GM11168 (cell line): ENCODE results near the gene TMEM181.

Experiments
- in situ Hi-C: fragments of 300-500 bp; cut with MboI; formaldehyde crosslinking; loops from one replicate; pipeline ENCODE4 v1.12.0; 2022; ENCODE audit warnings: low sequenced_read_pairs; ENCODE audit not compliant: unreplicated experiment

TMEM181 gene

DNA sequence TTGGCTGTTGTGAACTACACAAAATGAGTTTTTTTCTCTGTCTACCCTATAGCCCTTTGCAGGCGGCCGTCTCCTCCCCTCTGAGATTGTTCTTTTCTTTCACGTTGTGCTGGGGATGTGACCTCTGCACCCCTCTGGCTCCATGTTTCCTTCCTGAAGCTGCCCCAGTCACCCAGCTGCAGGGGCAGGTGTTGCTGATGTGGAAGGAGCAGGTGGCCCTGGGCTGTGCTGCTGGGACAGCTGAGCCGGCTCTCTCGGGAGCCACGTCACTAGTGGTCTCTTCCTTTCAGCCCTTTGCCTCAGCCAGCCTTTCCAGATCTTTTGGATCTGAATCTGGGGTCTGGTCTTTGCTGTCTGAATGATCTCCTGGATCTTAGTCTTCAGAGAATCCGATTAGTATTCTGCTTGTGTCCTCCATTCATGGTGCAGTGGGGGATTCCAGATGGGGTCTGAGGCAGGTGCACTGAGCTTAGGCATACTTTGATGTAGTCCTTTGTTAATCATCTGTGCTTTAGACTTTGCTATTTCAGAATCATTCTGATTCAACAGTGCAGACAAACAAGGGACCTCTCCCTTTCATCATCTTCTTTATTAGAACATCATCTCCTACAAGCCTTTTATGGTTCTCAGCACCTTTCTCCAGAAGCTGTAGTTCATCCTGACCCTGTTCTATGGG is 31.4 kb downstream of the TMEM181 start:
- in situ Hi-C loops: no loop called here

DNA sequence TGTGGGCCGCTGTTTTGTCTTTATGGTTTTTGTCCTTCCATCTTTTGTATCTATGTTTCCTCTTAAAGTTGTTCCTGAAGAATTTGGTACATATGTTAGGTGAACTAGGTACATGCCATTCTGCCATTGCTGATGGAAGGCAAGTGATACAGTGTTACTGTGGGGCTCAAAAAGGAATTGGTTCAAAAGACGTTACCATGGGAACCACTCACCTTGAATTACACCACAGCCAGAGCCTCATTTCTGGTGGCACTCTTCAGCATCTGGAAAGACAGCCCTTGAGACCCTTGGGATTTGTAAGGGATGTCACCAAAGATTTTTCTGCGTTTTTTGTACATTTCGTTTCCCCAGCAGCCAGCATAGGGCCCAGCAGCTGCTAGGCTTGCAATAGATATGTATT is 31.9 kb downstream of the TMEM181 start:
- in situ Hi-C loops: no loop called here

DNA sequence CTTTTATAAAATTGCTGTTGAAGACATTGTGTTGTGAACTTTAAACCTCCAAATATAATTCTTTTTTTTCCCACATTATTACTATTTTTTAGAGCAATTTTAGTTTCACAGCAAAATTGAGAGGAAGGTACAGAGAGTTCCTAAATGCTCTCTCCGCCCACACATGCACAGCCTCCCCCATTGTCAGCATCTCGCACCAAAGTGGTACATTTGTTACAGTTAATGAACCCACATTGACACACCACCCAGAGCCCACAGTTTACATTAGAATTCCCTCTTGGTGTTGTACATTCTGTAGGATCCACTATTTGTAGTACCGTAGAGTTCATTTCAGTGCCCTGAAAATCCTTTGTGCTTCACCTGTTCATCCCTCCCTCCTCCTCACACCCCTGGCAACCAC is 33.8 kb downstream of the TMEM181 start:
- in situ Hi-C loops: no loop called here

- in situ Hi-C loops: no loop called here
Measured at GRCh38 chr6:158595223-158595622, 35.3 kb downstream of the TMEM181 start.

GRCh38 chr6:158596861-158597260 is 37.0 kb downstream of the TMEM181 start:
- in situ Hi-C loops: no loop called here

DNA sequence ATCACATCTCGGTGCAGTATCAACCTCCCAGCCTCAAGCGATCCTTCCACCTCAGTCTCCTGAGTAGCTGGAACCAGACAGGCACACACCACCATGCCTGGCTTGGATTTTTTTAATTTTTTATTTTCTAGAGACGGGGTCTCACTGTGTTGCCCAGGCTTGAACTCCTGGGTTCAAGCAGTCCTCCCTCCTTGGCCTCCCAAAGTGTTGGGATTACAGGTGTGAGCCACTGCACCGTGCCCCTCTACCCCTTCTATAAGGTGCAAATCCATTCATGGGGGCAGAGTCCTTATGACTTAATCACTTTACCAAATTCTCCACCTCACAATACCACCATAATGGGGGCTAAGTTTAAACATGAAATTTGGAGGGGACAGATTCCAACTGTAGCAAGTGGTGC is 37.7 kb downstream of the TMEM181 start:
- in situ Hi-C loops: no loop called here

DNA sequence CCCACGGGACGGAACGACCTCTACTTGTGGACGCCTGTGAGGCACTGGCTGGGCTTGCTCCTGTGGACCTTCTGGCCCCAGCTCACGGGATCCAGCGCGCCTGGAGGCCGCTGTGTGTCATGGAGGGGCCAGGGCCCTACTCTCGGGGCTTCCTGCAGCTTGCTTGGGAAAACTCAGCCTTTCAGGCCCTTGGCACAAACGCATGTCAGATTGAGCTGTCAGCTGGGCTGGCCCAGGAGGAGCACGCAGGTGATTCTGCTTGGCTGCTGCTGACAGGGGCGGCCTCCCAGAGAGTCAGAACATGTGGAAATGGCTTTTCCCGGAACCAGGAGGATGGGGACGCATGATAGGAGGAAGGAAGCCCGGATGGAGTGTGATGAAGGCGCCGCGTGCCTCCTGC is 39.7 kb downstream of the TMEM181 start:
- in situ Hi-C loops: no loop called here

DNA sequence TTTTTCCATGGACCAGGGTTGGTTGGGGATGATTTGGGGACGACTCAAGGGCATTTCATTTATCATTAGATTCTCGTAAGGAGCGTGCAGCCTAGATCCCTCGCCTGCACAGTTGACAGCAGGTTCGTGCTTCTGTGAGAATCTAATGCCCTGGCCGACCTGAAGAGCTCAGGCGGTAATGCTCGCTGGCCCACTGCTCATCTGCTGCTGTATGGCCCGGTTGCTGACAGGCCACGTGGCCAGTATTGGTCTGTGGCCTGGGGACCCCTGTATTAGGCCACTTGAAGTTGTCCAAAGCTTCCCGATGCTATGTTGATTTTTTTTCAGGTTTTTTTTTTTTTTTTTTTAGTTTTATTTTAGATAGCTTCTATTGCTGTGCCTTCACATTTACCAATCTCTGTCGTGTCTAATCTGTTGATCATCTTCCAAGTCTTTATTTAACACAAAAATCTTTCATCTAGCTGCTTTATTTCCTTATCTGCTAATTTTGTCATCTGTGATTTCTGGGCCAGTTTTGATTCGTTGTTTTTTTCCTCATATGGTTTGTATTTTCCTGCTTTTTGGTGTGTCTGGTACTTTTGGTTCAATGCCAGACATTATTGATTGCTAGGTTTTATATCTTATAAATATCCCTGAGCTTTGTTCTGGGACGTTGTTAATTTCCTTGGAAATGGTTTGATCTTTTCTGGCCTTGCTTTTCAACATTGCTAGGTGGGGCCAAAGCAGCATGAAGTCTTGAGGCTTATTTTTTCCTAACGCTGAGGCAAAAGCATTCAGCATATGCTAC is 43.6 kb downstream of the TMEM181 start:
- in situ Hi-C loops: no loop called here

DNA sequence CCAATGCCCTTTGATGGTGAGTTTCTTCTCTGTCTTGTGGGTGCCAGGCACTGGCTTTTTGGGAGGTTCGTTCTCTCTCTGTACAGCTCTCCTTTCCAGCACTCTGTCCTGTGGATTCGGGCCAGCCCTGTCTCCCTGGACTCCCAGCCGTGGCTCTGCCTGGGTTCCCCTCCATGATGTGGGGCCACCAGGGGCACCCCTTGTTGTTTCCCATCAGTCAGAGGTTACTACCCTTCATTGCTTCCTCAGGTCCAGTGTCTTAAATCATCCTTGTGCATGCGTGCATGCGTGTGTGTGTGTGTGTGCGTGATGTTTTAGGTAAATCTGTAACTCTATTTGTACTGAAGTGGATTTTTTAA is 44.1 kb downstream of the TMEM181 start:
- in situ Hi-C loops: no loop called here

DNA sequence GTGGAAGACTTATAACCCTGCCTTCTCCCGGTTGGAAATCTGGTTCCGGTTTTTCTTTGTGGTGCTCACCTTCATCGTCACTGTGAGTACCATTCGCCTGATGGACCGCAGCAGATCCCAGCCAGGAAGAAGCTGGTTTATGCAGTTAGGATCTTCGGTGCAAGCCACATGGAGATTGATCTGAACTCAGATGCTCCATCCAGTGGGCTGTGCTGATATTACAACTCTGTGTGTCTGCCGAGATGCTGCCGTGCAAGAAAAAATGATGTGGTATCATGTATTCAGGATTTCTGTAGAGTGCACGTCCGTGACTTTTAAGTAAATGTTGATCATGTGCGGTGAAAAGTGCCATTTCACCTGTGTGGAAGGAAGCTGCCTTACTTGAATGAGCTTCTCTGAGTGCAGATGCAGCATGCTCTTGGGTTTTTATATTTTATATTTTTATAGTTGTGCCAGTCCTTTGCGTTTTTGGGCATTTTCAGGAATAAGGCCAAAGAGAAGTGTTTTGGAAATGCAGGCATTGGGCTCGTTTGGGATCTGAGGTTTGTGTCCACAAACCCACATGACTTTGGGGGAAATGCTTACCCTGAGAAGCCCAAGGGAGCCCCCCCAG is 45.5 kb downstream of the TMEM181 start:
- in situ Hi-C loops: loop anchor here (5.0 kb wide), 1 partner anchor 378 kb away; no protein-coding TSS in a partner anchor

DNA sequence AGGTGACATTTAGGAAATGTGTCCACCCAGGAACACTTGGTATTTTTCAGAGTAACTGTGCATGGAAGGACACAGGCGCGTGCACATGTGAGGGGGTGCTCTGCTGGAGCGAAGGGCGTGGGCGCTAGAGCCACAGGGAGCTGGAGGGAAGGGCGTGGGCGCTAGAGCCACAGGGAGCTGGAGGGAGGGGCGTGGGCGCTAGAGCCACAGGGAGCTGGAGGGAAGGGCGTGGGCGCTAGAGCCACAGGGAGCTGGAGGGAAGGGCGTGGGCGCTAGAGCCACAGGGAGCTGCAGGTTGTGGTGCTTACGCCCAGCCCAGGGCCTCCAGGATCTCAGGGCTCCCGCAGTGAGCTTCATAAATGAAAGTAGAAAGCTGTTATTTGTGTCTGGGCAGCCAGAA is 46.1 kb downstream of the TMEM181 start:
- in situ Hi-C loops: loop anchor here (5.0 kb wide), 1 partner anchor 379 kb away; no protein-coding TSS in a partner anchor

DNA sequence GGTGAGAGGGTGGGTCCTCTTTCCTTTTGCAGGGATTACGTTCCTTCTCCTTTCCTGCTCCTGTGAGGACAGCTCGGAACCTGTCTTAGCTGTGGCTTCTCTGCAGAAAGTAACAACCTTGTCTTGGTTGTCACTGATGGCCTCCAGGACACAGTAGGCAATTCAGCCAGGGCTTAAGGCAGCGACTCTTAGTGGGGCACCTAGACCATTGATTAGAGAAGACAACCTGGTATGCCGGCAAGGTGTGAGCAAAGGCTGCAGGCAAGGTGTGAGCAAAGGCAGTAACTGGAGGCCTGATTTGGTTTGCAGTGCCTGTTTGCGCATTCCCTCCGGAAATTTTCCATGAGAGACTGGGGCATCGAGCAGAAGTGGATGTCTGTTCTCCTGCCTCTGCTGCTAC is 47.0 kb downstream of the TMEM181 start:
- in situ Hi-C loops: loop anchor here (5.0 kb wide), 1 partner anchor 380 kb away; no protein-coding TSS in a partner anchor

- in situ Hi-C loops: loop anchor here (5.0 kb wide), 1 partner anchor 380 kb away; no protein-coding TSS in a partner anchor
Measured at GRCh38 chr6:158607411-158608170, 47.7 kb downstream of the TMEM181 start.

- in situ Hi-C loops: loop anchor here (5.0 kb wide), 1 partner anchor 381 kb away; no protein-coding TSS in a partner anchor
Measured at GRCh38 chr6:158608221-158608620, 48.3 kb downstream of the TMEM181 start.

- in situ Hi-C loops: loop anchor here (5.0 kb wide), 1 partner anchor 382 kb away; no protein-coding TSS in a partner anchor
Measured at GRCh38 chr6:158609455-158610155, 49.7 kb downstream of the TMEM181 start.

- in situ Hi-C loops: no loop called here
Measured at GRCh38 chr6:158610319-158610968, 50.6 kb downstream of the TMEM181 start.

DNA sequence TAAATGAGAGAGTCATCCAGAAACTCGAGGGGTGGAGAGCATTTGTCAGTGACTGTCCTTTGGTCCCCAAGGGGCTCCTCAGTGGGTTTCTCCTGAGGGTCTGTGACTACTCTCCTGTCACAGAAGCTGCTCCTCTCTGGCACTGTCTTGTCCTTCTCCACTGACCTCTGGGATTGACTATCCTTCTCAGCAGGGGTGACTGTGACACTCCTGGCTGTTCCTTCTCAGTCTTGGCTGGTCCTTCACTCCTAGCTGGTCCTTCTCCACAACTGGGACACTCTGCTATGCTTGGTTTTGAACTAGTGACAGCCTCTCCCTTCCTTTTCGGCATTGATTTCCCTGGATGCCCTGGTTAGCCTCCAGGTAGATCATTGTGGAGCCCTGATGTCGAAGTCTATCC is 51.1 kb downstream of the TMEM181 start:
- in situ Hi-C loops: no loop called here

DNA sequence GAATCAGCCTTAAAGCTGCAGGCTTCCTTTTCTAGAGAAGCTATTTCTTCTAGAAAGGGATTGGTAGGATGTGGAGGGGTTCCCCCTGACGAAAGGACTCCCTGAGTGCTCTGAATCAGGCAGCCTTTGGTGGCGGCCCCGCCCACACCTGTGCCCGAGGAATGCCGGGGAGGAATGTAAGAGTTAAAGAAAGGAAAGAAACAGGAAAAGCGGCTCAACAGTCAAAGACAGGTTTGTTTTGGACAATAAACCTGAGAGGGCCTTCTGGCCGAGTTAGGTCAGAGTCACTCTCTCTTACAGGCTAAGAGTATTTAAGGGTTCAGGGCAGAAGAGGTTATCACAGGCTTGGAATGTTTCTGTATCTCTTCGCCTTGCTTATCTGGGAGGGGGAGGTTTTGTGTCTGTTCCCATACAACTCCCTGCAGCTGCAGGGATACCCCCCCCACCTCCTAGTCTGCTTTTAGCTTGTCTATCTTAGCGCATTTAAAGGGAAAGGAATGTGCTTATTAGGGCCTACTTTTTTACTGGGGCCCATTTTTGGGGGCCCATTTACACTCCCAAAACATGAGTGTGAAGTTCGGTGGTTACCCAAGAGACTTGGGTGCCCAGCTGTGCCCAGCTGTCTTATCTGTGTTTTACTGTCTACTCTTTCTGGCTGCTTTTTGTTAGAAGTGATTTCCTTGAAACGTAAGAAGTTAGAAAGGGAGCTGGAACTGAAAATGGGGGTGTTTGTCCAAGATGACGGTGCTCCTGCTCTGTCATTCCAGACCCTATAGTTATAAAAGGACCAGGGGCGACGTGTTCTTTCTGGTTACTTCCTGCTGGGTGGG is 51.9 kb downstream of the TMEM181 start:
- in situ Hi-C loops: no loop called here
